Keratinocyte (primary cell): ENCODE data around the gene NDUFS7. TPM values are rescaled to one million over a fixed set of nuclear protein-coding genes. Genes with fewer than 3 reads are reported as not detected.
A peak's percentile ranks its signal among the peaks of the same experiment; 100 is the strongest.

Source experiments
- DNase-seq: peaks from one replicate; pipeline ENCODE4 v3.0.0-alpha.2; 2011; ENCODE audit warnings: low read depth, missing footprints, low spot score
- FAIRE-seq: peaks from 2 replicates; lab custom pipeline; 2011; peaks lifted over from hg19 to GRCh38; lab: Jason Lieb, UNC
- H2AFZ ChIP-seq: 2 replicates; pipeline ENCODE4 v1.6.0; 2012; ENCODE audit warnings: low read length, control low read depth, inconsistent platforms; ENCODE audit not compliant: control insufficient read depth
- H3K27ac ChIP-seq: 2 replicates; pipeline ENCODE4 v1.5.1; 2011; ENCODE audit warnings: low read length; ENCODE audit not compliant: control insufficient read depth, insufficient read depth
- H3K27me3 ChIP-seq: 3 replicates; pipeline ENCODE4 v1.6.0; 2011; ENCODE audit warnings: low read length; ENCODE audit not compliant: control insufficient read depth, insufficient read depth; ENCODE audit errors: extremely low read depth
- H3K36me3 ChIP-seq, 2 experiments: 2 replicates in 1 of 2; 3 replicates in 1 of 2; pipeline ENCODE4 v1.5.1; 2011; ENCODE audit warnings: low read length in 2 of 2, mild to moderate bottlenecking in 1 of 2; ENCODE audit not compliant: control insufficient read depth in 2 of 2, insufficient read depth in 2 of 2; ENCODE audit errors: extremely low read depth in 1 of 2
- H3K4me1 ChIP-seq: 3 replicates; pipeline ENCODE4 v1.5.1; 2011; ENCODE audit warnings: low read length; ENCODE audit not compliant: control insufficient read depth, insufficient read depth; ENCODE audit errors: extremely low read depth
- H3K4me2 ChIP-seq: 3 replicates; pipeline ENCODE4 v1.6.0; 2011; ENCODE audit warnings: low read depth, low read length; ENCODE audit not compliant: control insufficient read depth, insufficient read depth; ENCODE audit errors: extremely low read depth
- H3K4me3 ChIP-seq, 3 experiments: fragments of 200-600 bp in 1 of 3; sonication (generic) in 1 of 3; 2 replicates in 2 of 3; 3 replicates in 1 of 3; pipeline ENCODE4 v1.5.1; 2011 to 2016; ENCODE audit warnings: low read length in 3 of 3, mild to moderate bottlenecking in 3 of 3, control low read depth in 2 of 3, inconsistent platforms in 1 of 3, low read depth in 1 of 3, mixed read lengths in 1 of 3, mixed run types in 1 of 3, moderate library complexity in 1 of 3; ENCODE audit not compliant: control insufficient read depth in 2 of 3, insufficient read depth in 2 of 3; ENCODE audit errors: extremely low read depth in 1 of 3
- H3K79me2 ChIP-seq: 2 replicates; pipeline ENCODE4 v1.6.0; 2012; ENCODE audit warnings: low read length; ENCODE audit not compliant: control insufficient read depth, insufficient read depth
- H3K9ac ChIP-seq: 3 replicates; pipeline ENCODE4 v1.6.0; 2011; ENCODE audit warnings: low read length; ENCODE audit not compliant: control insufficient read depth, insufficient read depth; ENCODE audit errors: extremely low read depth
- H3K9me1 ChIP-seq: 3 replicates; pipeline ENCODE4 v1.6.0; 2011; ENCODE audit warnings: low read length; ENCODE audit not compliant: control insufficient read depth, insufficient read depth; ENCODE audit errors: extremely low read depth
- H3K9me3 ChIP-seq: 2 replicates; pipeline ENCODE4 v1.5.1; 2012; ENCODE audit warnings: low read depth, low read length; ENCODE audit not compliant: control insufficient read depth
- H4K20me1 ChIP-seq: 3 replicates; pipeline ENCODE4 v1.6.0; 2011; ENCODE audit warnings: low read length; ENCODE audit not compliant: control insufficient read depth, insufficient read depth; ENCODE audit errors: extremely low read depth
- EZH2 ChIP-seq: IDR thresholded peaks from one replicate; pipeline ENCODE4 v1.6.1; 2012; ENCODE audit warnings: inconsistent platforms, mild to moderate bottlenecking, low read length, moderate library complexity
- dilution Hi-C: fragments of 300-500 bp; cut with MboI; formaldehyde crosslinking; loops from one replicate; pipeline ENCODE4 v1.7.0; 2020; ENCODE audit warnings: low sequenced_read_pairs; ENCODE audit not compliant: extremely low pct_ligation_motif_present
- polyA plus RNA-seq, 5 experiments: library from polyadenylated mRNA; depleted of rRNA in 3 of 5; stranded (reverse) in 3 of 5; stranded (forward) in 1 of 5; unstranded in 1 of 5; fragments of >200 nt; gene quantifications; 1 replicate in 1 of 5; 2 replicates in 3 of 5; 3 replicates in 1 of 5; pipeline versions ENCODE4 v1.2.1 to v1.2.3, GENCODE V29; 2011 to 2012; ENCODE audit warnings: missing spikeins in 2 of 5, low read depth in 1 of 5, low replicate concordance in 1 of 5
- TF ChIP-seq, protein P1 (sequence below), 3 experiments: IDR thresholded peaks in 1 of 3; conservative IDR thresholded peaks in 1 of 3; optimal IDR thresholded peaks in 1 of 3; 2 replicates in 2 of 3; 3 replicates in 1 of 3; pipeline versions ENCODE3 to v1.5.1; 2011; ENCODE audit warnings: low read length in 3 of 3, mild to moderate bottlenecking in 3 of 3, moderate library complexity in 2 of 3, control low read depth in 1 of 3, inconsistent platforms in 1 of 3; ENCODE audit not compliant: insufficient read depth in 2 of 3; ENCODE audit errors: extremely low read depth in 1 of 3

Gene NDUFS7
- polyA plus RNA-seq, 1 donor (not counting 4 experiments of a cell fraction or from before 2014, with no cell fraction given), result 23.2 TPM

DNA sequence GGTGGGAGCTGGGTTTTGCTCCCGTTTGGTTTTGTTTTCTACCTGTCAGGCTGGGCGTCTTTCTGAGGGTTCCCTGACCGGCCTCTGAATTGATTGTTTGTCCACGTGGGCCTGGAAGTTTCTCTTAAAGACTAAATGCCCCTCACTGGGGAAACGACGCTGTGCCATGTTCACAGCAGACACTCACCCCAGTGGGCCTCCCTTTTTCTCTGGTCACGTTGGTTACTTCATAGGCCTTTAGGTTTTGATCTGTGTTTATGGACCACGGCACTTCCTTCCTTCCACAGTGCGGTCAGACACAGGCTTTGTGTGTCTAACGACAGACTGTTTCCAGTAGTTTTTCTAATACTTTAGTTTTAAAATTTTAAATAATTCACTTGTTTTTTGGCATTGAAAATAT is 20.1 kb upstream of the NDUFS7 start:
- H3K27me3 ChIP-seq, result no peaks in the 10 kb centered on the region
- H3K9me1 ChIP-seq, result peaks cover 3% of the 10 kb centered on the region
- no peak overlapping the region for H3K4me2 ChIP-seq
- no peak overlapping the region for H2AFZ ChIP-seq
- H3K36me3 ChIP-seq, result peaks cover 29 to 45% of the 10 kb centered on the region in 2 experiments
- DNase-seq (no peak), FAIRE-seq (no peak)
- H4K20me1 ChIP-seq, result no peaks in the 10 kb centered on the region
- no peak for TF ChIP-seq EZH2
- H3K79me2 ChIP-seq, result no peaks in the 10 kb centered on the region
- dilution Hi-C loops, result no loop called here
- H3K9ac ChIP-seq, result no peak overlapping the region
- peaks cover 17% of the 10 kb centered on the region for H3K4me1 ChIP-seq
- H3K4me3 ChIP-seq, result no peak overlapping the region
- H3K27ac ChIP-seq, result no peak overlapping the region
- H3K9me3 ChIP-seq, result no peaks in the 10 kb centered on the region

DNA sequence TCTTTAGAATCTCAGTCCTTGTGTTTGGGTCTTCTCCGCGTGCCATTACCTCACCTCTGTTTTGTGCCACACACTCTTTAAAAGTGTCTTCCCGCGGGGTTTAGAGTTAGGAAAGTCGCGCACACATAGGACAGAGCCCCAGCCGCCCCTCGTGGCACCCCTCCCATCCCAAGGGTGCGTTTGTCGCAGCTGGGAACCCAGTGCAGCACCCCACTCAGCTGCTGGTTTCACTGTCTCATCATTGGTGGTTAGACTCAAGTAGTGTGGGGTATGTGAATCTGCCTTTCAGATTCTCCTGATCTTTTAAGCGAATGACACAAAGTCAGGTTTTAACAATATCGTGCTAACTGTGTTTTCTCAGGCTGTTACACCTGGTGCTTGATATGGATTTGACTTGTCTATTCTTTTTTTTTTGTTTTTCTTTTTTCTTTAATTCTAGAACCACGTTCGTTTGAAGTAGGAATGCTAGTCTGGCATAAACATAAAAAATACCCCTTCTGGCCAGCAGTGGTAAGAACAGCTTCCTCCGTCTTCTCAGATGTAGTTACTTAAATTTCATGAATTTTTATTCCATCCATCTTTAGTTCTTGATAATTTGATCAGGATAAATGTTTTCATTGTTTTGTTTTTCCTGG is 19.5 kb upstream of the NDUFS7 start:
- Histone ChIP-seq H3K27me3 (no peaks in the 10 kb centered on the region), H3K4me2 (no peak overlapping the region), H3K9me3 (no peaks in the 10 kb centered on the region), H3K9me1 (peaks cover 3% of the 10 kb centered on the region), H3K27ac (no peak overlapping the region), H4K20me1 (no peaks in the 10 kb centered on the region), H3K4me1 (peaks cover 17% of the 10 kb centered on the region), H3K36me3 (peaks cover 25 to 39% of the 10 kb centered on the region in 2 experiments), H3K9ac (no peak overlapping the region), H3K79me2 (no peaks in the 10 kb centered on the region), H3K4me3 (no peak overlapping the region), H2AFZ (no peak overlapping the region)
- DNase-seq, result no peak
- FAIRE-seq, result no peak
- TF ChIP-seq, protein P1, sequence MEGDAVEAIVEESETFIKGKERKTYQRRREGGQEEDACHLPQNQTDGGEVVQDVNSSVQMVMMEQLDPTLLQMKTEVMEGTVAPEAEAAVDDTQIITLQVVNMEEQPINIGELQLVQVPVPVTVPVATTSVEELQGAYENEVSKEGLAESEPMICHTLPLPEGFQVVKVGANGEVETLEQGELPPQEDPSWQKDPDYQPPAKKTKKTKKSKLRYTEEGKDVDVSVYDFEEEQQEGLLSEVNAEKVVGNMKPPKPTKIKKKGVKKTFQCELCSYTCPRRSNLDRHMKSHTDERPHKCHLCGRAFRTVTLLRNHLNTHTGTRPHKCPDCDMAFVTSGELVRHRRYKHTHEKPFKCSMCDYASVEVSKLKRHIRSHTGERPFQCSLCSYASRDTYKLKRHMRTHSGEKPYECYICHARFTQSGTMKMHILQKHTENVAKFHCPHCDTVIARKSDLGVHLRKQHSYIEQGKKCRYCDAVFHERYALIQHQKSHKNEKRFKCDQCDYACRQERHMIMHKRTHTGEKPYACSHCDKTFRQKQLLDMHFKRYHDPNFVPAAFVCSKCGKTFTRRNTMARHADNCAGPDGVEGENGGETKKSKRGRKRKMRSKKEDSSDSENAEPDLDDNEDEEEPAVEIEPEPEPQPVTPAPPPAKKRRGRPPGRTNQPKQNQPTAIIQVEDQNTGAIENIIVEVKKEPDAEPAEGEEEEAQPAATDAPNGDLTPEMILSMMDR (optimal IDR thresholded peaks at IDR 0.05 in 1 of 3, IDR thresholded peaks at IDR 0.05 in 1 of 3, conservative IDR thresholded peaks at IDR 0.05 in 1 of 3; ENCODE audit: extremely low read depth in 1 of 3, insufficient read depth in 2 of 3, low read length in 3 of 3), result peak in 1 of 3 experiments; percentile 18
- no peak for TF ChIP-seq EZH2
- dilution Hi-C loops, result no loop called here
